GM12864 (cell line): ENCODE measurements around the gene ABHD2.

Experiments used
- DNase-seq: peaks from one replicate; pipeline ENCODE4 v3.0.0-alpha.2; 2011; ENCODE audit warnings: low read depth
- H3K4me3 ChIP-seq: 2 replicates; pipeline ENCODE4 v1.5.1; 2011; ENCODE audit warnings: mild to moderate bottlenecking, low read depth, low read length, control low read depth
- TF ChIP-seq, protein P1 (sequence below): IDR thresholded peaks from 2 replicates; pipeline ENCODE4 v1.5.1; 2011; ENCODE audit warnings: low read depth, mild to moderate bottlenecking, moderate library complexity, low read length, control low read depth, inconsistent platforms; ENCODE audit errors: missing control alignments

Gene ABHD2

DNA sequence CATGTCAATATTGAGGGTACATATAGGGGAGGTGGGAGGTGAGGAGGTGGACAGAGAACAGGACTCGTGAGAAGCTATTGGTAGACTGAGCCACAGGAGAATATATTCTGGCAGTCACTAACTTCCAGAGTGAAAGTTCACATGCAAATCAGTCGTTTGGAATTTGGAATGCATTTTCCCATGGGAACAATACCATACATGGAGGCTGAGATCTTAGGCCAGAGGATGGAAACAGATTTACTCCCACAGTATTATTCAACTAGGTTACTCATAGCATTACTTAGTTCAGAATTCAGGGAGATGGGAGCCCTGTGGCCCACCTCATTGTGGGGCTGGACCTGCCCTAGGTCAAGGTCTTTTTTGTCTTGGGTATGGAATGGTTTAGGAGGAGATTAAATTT is 36.4 kb upstream of the ABHD2 start:
- no peak overlapping the region for H3K4me3 ChIP-seq
- TF ChIP-seq, protein P1, sequence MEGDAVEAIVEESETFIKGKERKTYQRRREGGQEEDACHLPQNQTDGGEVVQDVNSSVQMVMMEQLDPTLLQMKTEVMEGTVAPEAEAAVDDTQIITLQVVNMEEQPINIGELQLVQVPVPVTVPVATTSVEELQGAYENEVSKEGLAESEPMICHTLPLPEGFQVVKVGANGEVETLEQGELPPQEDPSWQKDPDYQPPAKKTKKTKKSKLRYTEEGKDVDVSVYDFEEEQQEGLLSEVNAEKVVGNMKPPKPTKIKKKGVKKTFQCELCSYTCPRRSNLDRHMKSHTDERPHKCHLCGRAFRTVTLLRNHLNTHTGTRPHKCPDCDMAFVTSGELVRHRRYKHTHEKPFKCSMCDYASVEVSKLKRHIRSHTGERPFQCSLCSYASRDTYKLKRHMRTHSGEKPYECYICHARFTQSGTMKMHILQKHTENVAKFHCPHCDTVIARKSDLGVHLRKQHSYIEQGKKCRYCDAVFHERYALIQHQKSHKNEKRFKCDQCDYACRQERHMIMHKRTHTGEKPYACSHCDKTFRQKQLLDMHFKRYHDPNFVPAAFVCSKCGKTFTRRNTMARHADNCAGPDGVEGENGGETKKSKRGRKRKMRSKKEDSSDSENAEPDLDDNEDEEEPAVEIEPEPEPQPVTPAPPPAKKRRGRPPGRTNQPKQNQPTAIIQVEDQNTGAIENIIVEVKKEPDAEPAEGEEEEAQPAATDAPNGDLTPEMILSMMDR: no peak
- no peak for DNase-seq

DNA sequence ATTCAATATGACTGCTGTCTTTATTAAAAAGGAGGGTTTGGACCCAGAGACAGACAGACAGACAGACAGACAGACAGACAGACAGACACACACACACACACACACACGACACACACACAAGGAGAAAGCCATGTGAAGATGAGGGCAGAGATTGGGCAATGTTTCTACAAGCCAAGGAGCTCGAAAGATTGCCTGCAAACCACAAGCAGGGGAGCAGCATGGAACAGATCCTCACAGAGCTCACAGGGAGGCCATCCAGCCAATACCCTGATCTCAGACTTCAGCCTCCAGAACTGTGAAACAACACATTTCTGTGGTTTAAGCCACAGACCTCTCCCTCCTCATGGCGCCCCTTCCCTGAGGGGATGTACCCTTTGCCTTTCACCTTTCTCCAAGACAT is 35.8 kb upstream of the ABHD2 start:
- H3K4me3 ChIP-seq: no peak overlapping the region
- TF ChIP-seq, protein P1: no peak
- no peak for DNase-seq

DNA sequence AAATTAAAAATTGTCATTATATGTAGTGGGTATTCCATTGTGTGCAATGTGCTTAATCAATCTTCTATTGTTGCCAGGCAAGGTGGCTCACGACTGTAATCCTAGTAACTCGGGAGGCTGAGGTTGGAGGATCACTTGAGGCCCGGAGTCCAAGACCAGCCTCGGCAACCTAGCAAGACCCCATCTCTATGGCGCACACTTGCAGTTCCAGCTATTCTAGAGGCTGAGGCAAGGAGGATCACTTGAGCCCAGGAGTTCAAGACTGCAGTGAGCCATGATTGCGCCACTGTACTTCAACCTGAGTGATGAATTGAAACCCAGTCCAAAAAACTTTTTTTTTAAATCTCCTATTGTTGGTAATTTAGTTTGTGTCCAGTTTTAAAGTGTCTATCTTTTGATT is 33.4 kb upstream of the ABHD2 start:
- TF ChIP-seq, protein P1: no peak
- no peak overlapping the region for H3K4me3 ChIP-seq
- no peak for DNase-seq

DNA sequence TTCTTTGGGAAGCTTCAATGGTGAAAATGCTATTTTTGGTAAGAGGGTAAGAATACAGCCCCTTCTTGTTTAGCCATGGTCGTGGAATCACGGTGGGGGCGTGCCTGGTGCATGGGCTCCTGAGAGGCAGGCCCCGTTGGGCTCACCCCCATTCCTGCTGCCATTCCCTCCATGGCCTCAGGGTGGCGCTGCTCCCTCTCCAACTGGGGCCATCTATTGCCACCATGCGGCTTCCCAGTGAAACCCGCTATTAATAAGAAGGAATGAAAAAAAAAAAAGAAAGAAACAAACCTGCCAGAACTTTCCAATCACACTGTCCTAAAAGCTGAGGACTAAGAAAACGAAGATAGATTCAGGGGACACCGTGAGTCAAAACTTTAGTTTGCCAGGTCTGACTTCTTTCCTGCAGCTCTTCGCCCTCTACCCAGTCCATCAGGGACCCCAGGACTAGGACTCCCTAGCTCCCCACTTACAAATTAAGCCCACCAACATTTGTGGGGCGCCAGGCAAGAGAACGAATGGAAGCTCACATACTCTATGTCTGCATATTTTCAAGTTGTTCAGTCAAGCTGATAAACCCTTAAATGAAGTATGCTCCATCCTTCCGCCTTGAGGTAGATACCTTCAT is 30.6 kb upstream of the ABHD2 start:
- H3K4me3 ChIP-seq: no peak overlapping the region
- no peak for DNase-seq
- TF ChIP-seq, protein P1: peak; percentile 97

DNA sequence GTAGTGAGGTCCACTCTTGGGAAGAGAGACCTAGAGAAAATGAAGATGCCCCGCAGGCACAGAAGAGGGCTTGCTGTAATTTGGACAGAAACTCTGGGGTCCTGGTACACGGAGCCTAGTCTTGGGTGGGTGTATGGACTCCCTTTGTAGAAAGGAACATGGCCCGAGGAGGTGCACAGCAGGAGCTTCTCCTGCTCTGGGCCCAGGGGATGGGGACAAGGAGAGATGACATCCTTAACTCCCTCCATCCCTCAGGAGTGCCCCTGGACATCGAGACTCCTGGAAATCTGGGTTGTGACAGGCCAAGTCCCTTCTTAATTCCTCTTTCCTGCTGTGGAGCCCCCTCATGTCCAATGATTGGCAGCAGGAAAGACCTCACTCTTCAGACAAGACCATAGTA is 29.9 kb upstream of the ABHD2 start:
- no peak for DNase-seq
- TF ChIP-seq, protein P1: no peak
- no peak overlapping the region for H3K4me3 ChIP-seq

DNA sequence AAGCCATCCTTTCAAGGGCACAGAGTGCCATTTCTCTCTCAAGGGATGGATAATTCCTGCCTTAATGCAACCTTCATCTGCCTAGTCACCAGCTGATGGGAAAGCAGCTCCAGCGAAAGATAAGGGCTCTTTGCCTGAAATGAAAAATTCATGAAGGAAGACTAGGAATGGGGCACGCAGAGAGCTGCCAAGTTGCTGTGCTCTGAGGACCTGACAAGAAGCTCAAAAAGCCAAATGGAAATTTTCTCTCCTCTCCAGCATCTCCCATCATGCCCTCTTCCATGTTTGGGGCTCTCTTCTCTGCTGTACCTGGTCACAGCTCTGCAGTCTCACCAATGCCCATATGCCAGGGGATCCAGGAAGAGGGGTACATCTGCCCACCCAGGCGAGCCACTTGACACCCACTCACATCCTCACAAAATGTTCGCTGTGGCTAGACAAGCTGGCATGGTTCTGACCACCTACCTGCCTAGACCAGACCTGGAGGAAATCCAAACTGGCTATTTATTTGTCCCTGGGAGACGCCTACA is 29.3 kb upstream of the ABHD2 start:
- TF ChIP-seq, protein P1: no peak
- DNase-seq: no peak
- no peak overlapping the region for H3K4me3 ChIP-seq

DNA sequence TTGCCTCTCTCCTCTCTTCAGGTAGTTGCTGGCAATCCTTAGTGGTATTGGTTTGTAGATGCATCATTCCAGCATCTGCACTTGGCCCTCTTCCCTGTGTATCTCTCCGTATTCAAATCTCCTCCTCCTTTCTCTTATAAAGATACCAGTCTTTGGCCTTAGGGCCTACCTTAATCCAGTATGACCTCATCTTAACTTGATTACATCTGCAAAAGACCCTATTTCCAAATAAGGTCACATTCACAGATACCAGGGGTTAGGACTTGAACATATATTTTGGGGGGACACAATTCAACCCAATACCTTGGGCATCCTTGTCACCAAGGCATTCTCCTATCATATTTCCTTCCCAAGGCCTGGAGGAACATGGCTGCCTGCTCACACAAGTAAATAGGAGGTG is 22.0 kb upstream of the ABHD2 start:
- DNase-seq: no peak
- no peak overlapping the region for H3K4me3 ChIP-seq
- TF ChIP-seq, protein P1: no peak
